Smooth muscle cell (in vitro differentiated cells): ENCODE data around the gene FOXC2. TPM values are rescaled to one million over a fixed set of nuclear protein-coding genes. Genes with fewer than 3 reads are reported as not detected.
A peak's percentile ranks its signal among the peaks of the same experiment; 100 is the strongest.

Source experiments
- DNase-seq: peaks from one replicate; lab custom pipeline; 2025; ENCODE audit not compliant: unreplicated experiment; lab: John Stamatoyannopoulos, UW
- H2AFZ ChIP-seq: fragments of 200-600 bp; sonication (generic); 2 replicates; pipeline ENCODE4 v1.6.0; 2016; ENCODE audit warnings: antibody characterized with exemption, low read depth, mild to moderate bottlenecking
- H3F3A ChIP-seq: fragments of 200-600 bp; sonication (generic); 2 replicates; pipeline ENCODE4 v1.6.0; 2017; ENCODE audit warnings: antibody characterized with exemption, low read depth
- H3K27ac ChIP-seq: fragments of 200-600 bp; sonication (generic); 2 replicates; pipeline ENCODE4 v1.5.1; 2016; ENCODE audit warnings: low read depth, mild to moderate bottlenecking
- H3K27me3 ChIP-seq: fragments of 200-600 bp; sonication (generic); 2 replicates; pipeline ENCODE4 v1.6.1; 2016; ENCODE audit warnings: low read depth, mild to moderate bottlenecking
- H3K36me3 ChIP-seq: fragments of 200-600 bp; sonication (generic); 2 replicates; pipeline ENCODE4 v1.5.1; 2016; ENCODE audit warnings: low read depth
- H3K4me1 ChIP-seq: fragments of 200-600 bp; sonication (generic); 2 replicates; pipeline ENCODE4 v1.5.1; 2016; ENCODE audit warnings: low read depth
- H3K4me2 ChIP-seq: fragments of 200-600 bp; sonication (generic); 2 replicates; pipeline ENCODE4 v1.6.0; 2016; ENCODE audit warnings: mild to moderate bottlenecking
- H3K4me3 ChIP-seq: fragments of 200-600 bp; sonication (generic); 2 replicates; pipeline ENCODE4 v1.5.1; 2016; ENCODE audit warnings: mild to moderate bottlenecking
- H3K79me2 ChIP-seq: fragments of 200-600 bp; sonication (generic); 2 replicates; pipeline ENCODE4 v1.6.0; 2016; ENCODE audit warnings: low read depth, mild to moderate bottlenecking
- H3K9ac ChIP-seq: fragments of 200-600 bp; sonication (generic); 2 replicates; pipeline ENCODE4 v1.6.0; 2016; ENCODE audit warnings: low read depth
- H3K9me3 ChIP-seq: fragments of 200-600 bp; sonication (generic); replicated peaks from 2 replicates; pipeline ENCODE4 v1.5.1; 2016; ENCODE audit warnings: low read depth
- H4K20me1 ChIP-seq: fragments of 200-600 bp; sonication (generic); 2 replicates; pipeline ENCODE4 v1.6.0; 2016; ENCODE audit warnings: low read depth
- CTCF ChIP-seq: fragments of 200-600 bp; sonication (generic); IDR thresholded peaks from 2 replicates; pipeline ENCODE4 v1.5.1; 2017; ENCODE audit warnings: borderline replicate concordance, mild to moderate bottlenecking, antibody characterized with exemption; ENCODE audit not compliant: insufficient read depth, poor library complexity, severe bottlenecking
- WGBS: methylation state at CpG from one replicate; pipeline ENCODE4 v1.1.7; 2016; ENCODE audit warnings: low lambda C conversion rate; 5-methylcytosine and 5-hydroxymethylcytosine counted together
- polyA plus RNA-seq: library from polyadenylated mRNA; unstranded; fragments of >200 nt; fragmentation: Nextera tagmentation; extraction: Ambion mirVana; gene quantifications from 2 replicates; pipeline ENCODE4 v1.2.1, GENCODE V29; 2016
- total RNA-seq: library from RNA; depleted of rRNA; stranded (reverse); fragments of >200 nt; gene quantifications from 2 replicates; pipeline ENCODE4 v1.2.3, GENCODE V29; 2014

Gene FOXC2
- total and polyA plus RNA-seq, 2 experiments from 2014 or later: 2.7 to 18.0 TPM

GRCh38 chr16:86584071-86584685, 17.5 kb downstream of the FOXC2 start:
- H4K20me1 ChIP-seq: no peaks in the 10 kb centered on the region
- no peaks in the 10 kb centered on the region for H3K9me3 ChIP-seq
- H3K36me3 ChIP-seq: no peaks in the 10 kb centered on the region
- H3K27me3 ChIP-seq: peaks cover 4% of the 10 kb centered on the region
- H3K4me1 ChIP-seq: peaks cover 3% of the 10 kb centered on the region
- no peaks in the 10 kb centered on the region for H3F3A ChIP-seq
- H3K4me3 ChIP-seq: no peak overlapping the region
- no peaks in the 10 kb centered on the region for H3K79me2 ChIP-seq
- TF ChIP-seq CTCF: no peak
- DNase-seq: no peak
- 82% methylated on average over 6 of the region's 6 CpGs for WGBS
- H3K9ac ChIP-seq: no peak overlapping the region
- H3K4me2 ChIP-seq: no peak overlapping the region
- no peak overlapping the region for H2AFZ ChIP-seq
- no peak overlapping the region for H3K27ac ChIP-seq

GRCh38 chr16:86584726-86585721, 18.4 kb downstream of the FOXC2 start:
- DNase-seq: no peak
- Histone ChIP-seq H3K79me2 (no peaks in the 10 kb centered on the region), H3K9ac (no peak overlapping the region), H3K27me3 (peaks cover 4% of the 10 kb centered on the region), H3K4me1 (no peaks in the 10 kb centered on the region), H4K20me1 (no peaks in the 10 kb centered on the region), H2AFZ (no peak overlapping the region), H3K27ac (no peak overlapping the region), H3K4me2 (no peak overlapping the region), H3F3A (no peaks in the 10 kb centered on the region), H3K36me3 (no peaks in the 10 kb centered on the region), H3K9me3 (no peaks in the 10 kb centered on the region), H3K4me3 (no peak overlapping the region)
- no peak for TF ChIP-seq CTCF
- WGBS: 79% methylated on average over 12 of the region's 12 CpGs

- Histone ChIP-seq H3K4me2 (no peak overlapping the region), H3K27ac (peak overlapping the region; percentile 54), H3K27me3 (peaks cover 4% of the 10 kb centered on the region), H3K4me1 (no peaks in the 10 kb centered on the region), H2AFZ (no peak overlapping the region), H3K4me3 (no peak overlapping the region), H3F3A (no peaks in the 10 kb centered on the region), H3K36me3 (no peaks in the 10 kb centered on the region), H3K79me2 (no peaks in the 10 kb centered on the region), H3K9me3 (no peaks in the 10 kb centered on the region), H3K9ac (no peak overlapping the region), H4K20me1 (no peaks in the 10 kb centered on the region)
- whole genome bisulfite sequencing: 83% methylated on average over 10 of the region's 10 CpGs
- TF ChIP-seq CTCF: no peak
- DNase-seq: no peak
Measured at GRCh38 chr16:86585821-86586611, 19.4 kb downstream of the FOXC2 start.
